Measurements from ENCODE around the gene BMP2K.

GRCh38 chr4:78938868-78939666, 162.9 kb downstream of the BMP2K start, which contains the start of gene PAQR3:
- no peak for TF ChIP-seq CTCF (IDR thresholded peaks at IDR 0.05; ENCODE audit: poor library complexity)
- TF ChIP-seq EZH2 (IDR thresholded peaks at IDR 0.05; ENCODE audit: borderline replicate concordance), result no peak
